ENCODE measurements around the gene LAMA2. TPM values are rescaled to one million over a fixed set of nuclear protein-coding genes. Genes with fewer than 3 reads are reported as not detected.

The LAMA2 gene
- total RNA-seq, 1 experiment from 2014 or later = 8.2 TPM

GRCh38 chr6:128847431-128848210, 35.3 kb upstream of the LAMA2 start:
- BruUV-seq (replicated peaks) = no TSS peak
- ChIA-PET CTCF (interaction anchor here (1.1 kb wide), 1 partner anchor 40 kb away, joined by 4 read pairs; no protein-coding TSS in a partner anchor), RAD21 (ENCODE audit: low non-redundant PET in 1 of 2, low total read pairs in 2 of 2, uncharacterized antibody in 2 of 2, unreplicated experiment in 2 of 2) (no interaction called here)

More at GRCh38 chr6:128847431-128848210, 35.3 kb upstream of the LAMA2 start:
- DNase-seq (ENCODE audit: low read depth, low spot score) (no peak), ATAC-seq (no peak)
- Histone ChIP-seq H3K4me3 (replicated peaks in 1 of 2; ENCODE audit: low read depth in 1 of 2, low read length in 2 of 2) (no peak overlapping the region), H3K9me2 (ENCODE audit: insufficient read depth) (0 out of 2 replicates have a peak, but pooled peaks cover 3% of the 10 kb centered on the region), H2AFZ (ENCODE audit: low read depth, low read length, poor library complexity, severe bottlenecking) (no peak overlapping the region), H3K4me2 (ENCODE audit: low read length) (no peak overlapping the region), H3K36me3 (ENCODE audit: control insufficient read depth in 1 of 2, insufficient read depth in 2 of 2, low read length in 2 of 2) (no peaks in the 10 kb centered on the region), H3K4me1 (ENCODE audit: control insufficient read depth in 1 of 2, insufficient read depth in 2 of 2, low read length in 2 of 2) (no peaks in the 10 kb centered on the region), H3K27me3 (ENCODE audit: insufficient read depth, low read length) (no peaks in the 10 kb centered on the region), H4K20me1 (ENCODE audit: insufficient read depth) (no peaks in the 10 kb centered on the region), H3K27ac (ENCODE audit: low read depth, low read length) (no peak overlapping the region), H3K79me2 (ENCODE audit: insufficient read depth, low read length) (no peaks in the 10 kb centered on the region), H3K9me3 (ENCODE audit: control insufficient read depth in 1 of 2, insufficient read depth in 1 of 2, low read depth in 1 of 2, low read length in 2 of 2) (no peaks in the 10 kb centered on the region), H3K9ac (ENCODE audit: low read length) (no peak overlapping the region)
- POLR2A ChIA-PET = no interaction called here
- TF ChIP-seq ATF3 (IDR thresholded peaks at IDR 0.05) (no peak), ZNF274 (IDR thresholded peaks at IDR 0.05; ENCODE audit: low read depth, low read length) (no peak), CTCF (IDR thresholded peaks at IDR 0.05 in 2 of 3, conservative IDR thresholded peaks at IDR 0.05 in 1 of 3; ENCODE audit: borderline replicate concordance in 1 of 3, insufficient read depth in 1 of 3, low read depth in 2 of 3, low read length in 2 of 3) (no peak), FOSL1 (IDR thresholded peaks at IDR 0.05; ENCODE audit: low read depth) (no peak), CEBPB (IDR thresholded peaks at IDR 0.05; ENCODE audit: low read depth) (no peak), MAX (IDR thresholded peaks at IDR 0.05) (no peak), ZFX (IDR thresholded peaks at IDR 0.05) (no peak), POLR2AphosphoS5 (IDR thresholded peaks at IDR 0.05; ENCODE audit: low read depth, low read length) (no peak), ZBTB33 (IDR thresholded peaks at IDR 0.05; ENCODE audit: extremely low read depth, insufficient replicate concordance, low read length) (no peak), CBX3 (IDR thresholded peaks at IDR 0.05; ENCODE audit: low read depth) (no peak), SRF (IDR thresholded peaks at IDR 0.05; ENCODE audit: low read depth) (no peak), JUND (IDR thresholded peaks at IDR 0.05) (no peak), ELF1 (IDR thresholded peaks at IDR 0.05; ENCODE audit: borderline replicate concordance, low read depth) (no peak), EZH2phosphoT487 (IDR thresholded peaks at IDR 0.05; ENCODE audit: borderline replicate concordance) (no peak), POLR2A (IDR thresholded peaks at IDR 0.05; ENCODE audit: borderline replicate concordance, extremely low read depth, insufficient read depth, insufficient read length) (no peak), TCF7L2 (IDR thresholded peaks at IDR 0.05; ENCODE audit: borderline replicate concordance, extremely low read depth, insufficient read depth, insufficient read length) (no peak), EGR1 (IDR thresholded peaks at IDR 0.05; ENCODE audit: low read depth) (no peak), RAD21 (IDR thresholded peaks at IDR 0.05; ENCODE audit: low read depth) (no peak), EZH2 (IDR thresholded peaks at IDR 0.05) (no peak), YY1 (IDR thresholded peaks at IDR 0.05; ENCODE audit: extremely low read depth, insufficient replicate concordance, low read depth, low read length) (no peak)
- intact Hi-C loops (cut with micrococcal nuclease) = no loop called here
